RPMI8226 (cell line): ENCODE data around the gene MUC15.
"Not testable (repeated sequence)": the region's sequence is repeated elsewhere in the genome, so short reads cannot be mapped to it uniquely, and the experiment has no call there.

ENCODE experiments used
- DNase-seq: peaks from one replicate; pipeline ENCODE4 v3.0.0-alpha.2; 2015

The MUC15 gene, protein sequence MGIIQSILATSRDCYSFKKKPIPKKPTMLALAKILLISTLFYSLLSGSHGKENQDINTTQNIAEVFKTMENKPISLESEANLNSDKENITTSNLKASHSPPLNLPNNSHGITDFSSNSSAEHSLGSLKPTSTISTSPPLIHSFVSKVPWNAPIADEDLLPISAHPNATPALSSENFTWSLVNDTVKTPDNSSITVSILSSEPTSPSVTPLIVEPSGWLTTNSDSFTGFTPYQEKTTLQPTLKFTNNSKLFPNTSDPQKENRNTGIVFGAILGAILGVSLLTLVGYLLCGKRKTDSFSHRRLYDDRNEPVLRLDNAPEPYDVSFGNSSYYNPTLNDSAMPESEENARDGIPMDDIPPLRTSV

DNA sequence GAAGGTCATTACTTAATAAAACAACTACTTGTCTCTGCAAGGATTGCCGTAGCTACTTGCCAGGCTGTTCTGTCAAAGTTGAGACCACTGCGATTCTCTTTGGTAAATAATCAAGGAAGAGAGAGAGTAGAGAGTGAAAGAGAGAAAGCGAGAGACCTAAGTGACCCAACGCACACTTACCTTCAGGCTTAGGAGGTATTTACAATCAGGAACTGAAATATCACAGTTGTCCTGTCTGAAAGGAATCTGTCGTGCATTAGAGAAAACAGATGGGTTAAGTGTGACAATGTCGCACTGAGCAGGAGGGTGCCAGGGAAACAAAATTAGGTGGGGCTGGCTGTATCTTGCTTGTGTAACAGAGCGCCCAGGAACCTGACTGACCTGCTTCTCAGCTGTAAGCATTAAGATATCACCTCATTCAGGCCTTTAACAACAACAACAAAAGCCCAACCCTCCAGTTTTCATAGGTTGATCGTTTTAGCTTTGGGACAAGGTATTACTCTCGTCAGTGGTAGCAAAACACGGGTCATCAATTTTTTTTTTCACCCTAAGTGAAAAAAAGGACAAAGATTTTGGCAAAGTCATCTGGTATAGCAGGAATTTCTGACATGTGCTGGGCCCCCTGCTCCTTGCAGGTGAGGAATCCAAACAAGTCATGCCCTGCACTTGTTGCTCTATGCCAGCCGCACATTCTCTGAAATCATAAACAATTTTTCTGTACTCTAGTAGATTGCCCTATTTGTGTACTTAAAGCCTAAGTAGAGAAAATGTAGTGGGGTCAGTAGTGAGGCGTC lies at the start of gene MUC15:
MUC15 (minus strand) TSS at position 403 of the 794 bp plus-strand sequence. CDS start 5,169 bp downstream, outside the sequence.
- DNase-seq: no peak

- DNase-seq: no peak
Observed at GRCh38 chr11:26621132-26621531, 49.1 kb upstream of the MUC15 start.

- DNase-seq: no peak
Observed at GRCh38 chr11:26620282-26621045, 48.4 kb upstream of the MUC15 start.

GRCh38 chr11:26618441-26618840 lies 46.4 kb upstream of the MUC15 start:
- DNase-seq: no peak

GRCh38 chr11:26613759-26614158 lies 41.7 kb upstream of the MUC15 start:
- DNase-seq: no peak

- DNase-seq: no peak
Observed at GRCh38 chr11:26608507-26609146, 36.6 kb upstream of the MUC15 start.

DNA sequence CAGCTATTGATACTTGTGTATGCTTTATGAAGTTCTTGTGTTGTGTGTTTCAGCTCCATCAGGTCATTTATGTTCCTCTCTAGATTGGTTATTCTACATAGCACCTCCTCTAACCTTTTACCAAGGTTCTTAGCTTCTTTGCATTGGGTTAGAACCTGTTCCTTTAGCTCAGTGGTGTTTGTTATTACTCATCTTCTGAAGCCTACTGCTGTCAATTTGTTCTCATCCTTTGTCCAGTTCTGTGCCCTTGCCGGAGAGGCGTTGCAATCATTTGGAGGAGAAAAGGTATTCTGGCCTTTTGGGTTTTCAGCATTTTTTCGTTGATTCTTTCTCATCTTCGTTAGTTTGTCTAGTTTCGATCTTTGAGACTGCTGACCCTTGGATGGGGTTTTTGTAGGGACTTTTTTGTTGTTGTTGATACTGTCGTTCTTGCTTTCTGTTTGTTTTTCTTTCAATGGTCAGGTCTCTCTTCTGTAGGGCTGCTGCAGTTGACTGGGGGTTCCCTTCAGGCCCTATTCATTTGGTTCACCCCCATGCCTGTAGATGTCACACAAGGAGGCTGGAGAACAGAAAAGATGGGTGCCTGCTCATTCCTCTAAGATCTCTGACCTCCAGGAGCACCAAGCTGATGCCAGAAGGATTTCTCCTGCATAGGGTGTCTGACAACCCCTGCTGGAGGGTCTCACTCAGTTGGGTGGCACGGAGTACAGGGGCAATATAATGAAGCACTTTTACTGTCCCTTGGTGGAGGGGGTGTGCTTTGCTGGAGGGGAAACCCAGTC lies 35.9 kb upstream of the MUC15 start:
- DNase-seq: no peak

- DNase-seq: no peak
Observed at GRCh38 chr11:26599876-26600434, 27.9 kb upstream of the MUC15 start.

DNA sequence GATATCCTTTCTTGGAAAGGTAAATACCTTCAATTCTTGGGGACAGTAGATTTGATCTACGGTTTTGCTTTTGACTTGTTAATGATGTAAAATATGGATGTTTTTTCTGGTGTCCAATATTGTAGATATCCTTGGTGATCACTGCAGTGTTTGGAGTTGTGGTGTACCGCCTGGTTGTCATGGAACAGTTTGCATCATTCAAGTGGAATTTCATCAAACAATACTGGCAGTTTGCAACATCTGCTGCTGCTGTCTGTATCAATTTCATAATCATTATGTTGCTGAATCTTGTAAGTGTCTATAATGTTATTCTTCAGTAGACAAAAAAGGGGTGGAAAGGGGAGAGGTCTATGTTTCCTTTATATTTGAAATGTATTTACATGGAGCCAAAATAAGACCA lies 27.4 kb upstream of the MUC15 start:
- DNase-seq: no peak

DNA sequence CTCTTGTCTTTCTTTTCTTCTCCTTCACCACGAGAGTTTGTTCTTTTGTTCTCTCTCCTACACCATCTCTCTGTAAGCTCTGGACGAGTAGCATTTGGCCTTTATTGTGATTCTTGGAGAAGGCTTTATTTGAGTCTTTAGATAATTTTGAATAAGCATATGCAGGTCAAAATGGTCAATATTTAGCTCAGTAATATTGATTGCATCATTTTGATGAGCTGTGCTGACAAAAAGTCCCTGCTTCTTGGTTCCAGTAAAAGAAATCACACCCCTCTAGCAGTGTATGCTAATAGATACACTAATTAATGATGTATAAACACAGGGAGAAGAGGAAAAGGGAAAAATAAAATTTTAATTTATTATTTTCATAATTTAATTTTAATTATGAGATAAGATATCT lies 25.8 kb upstream of the MUC15 start:
- DNase-seq: no peak

GRCh38 chr11:26597049-26597689 lies 25.1 kb upstream of the MUC15 start:
- DNase-seq: not testable (repeated sequence)

GRCh38 chr11:26595207-26595865 lies 23.3 kb upstream of the MUC15 start:
- not testable (repeated sequence) for DNase-seq

GRCh38 chr11:26593691-26594090 lies 21.6 kb upstream of the MUC15 start:
- no peak for DNase-seq

DNA sequence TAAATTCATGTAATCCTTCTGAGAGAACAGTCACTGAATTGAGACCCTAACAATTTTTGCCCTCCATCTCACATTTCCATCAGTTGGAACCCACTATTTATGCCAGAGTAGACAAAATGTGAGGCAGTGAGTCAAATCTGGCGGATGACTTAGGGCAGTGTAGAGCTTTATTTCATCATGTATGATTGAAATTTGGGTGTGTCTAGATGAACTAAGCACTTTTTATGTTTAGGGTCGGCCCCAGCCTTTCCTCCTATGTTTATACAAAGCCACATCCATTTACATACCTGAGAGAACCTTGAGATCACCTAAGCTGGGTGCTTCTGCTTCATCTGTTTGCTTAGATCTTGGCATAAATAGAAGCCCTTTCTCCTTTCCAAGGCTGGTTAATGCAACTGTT lies 15.0 kb upstream of the MUC15 start:
- DNase-seq: no peak

GRCh38 chr11:26584818-26585217 lies 12.8 kb upstream of the MUC15 start:
- no peak for DNase-seq

DNA sequence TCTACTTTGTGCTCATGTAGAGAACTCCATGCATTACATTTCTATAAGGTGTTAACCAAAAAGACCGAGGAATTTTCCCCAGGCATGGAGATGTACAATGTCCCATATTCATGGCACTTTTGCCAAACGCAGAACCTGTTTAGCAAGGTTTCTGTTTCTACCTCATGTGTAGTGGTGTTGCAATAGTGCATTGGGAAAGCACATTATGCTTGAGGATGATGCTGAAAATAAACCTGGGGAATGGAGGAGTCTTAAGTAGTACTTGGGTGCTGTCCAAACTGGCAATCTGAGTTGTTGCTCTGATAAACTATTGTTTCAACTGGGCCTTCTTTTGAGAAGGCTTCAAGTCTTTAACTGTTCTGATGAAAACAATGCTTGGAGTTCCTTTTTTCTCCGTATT lies 11.5 kb upstream of the MUC15 start:
- no peak for DNase-seq

DNA sequence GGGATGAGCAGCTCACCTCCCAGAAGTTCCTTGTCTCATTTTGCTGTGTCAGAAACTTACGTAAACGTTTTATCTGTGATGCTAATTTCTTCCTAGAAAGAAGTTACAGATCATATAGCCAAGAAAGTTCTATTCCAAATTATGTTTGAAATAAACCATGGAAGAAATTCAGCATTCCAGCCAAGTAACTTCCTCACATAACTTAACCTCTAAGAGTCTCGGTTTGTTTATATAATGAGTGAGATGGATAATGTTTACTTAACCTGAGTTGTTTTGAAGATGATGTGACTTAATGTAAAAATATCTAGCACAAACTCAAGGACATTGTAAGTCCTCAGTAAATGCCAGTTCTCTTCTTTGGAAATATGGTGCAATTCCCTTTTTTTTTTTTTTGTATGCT lies 8.9 kb upstream of the MUC15 start:
- DNase-seq: no peak

- DNase-seq: no peak
Observed at GRCh38 chr11:26579683-26580082, 7.6 kb upstream of the MUC15 start.

DNA sequence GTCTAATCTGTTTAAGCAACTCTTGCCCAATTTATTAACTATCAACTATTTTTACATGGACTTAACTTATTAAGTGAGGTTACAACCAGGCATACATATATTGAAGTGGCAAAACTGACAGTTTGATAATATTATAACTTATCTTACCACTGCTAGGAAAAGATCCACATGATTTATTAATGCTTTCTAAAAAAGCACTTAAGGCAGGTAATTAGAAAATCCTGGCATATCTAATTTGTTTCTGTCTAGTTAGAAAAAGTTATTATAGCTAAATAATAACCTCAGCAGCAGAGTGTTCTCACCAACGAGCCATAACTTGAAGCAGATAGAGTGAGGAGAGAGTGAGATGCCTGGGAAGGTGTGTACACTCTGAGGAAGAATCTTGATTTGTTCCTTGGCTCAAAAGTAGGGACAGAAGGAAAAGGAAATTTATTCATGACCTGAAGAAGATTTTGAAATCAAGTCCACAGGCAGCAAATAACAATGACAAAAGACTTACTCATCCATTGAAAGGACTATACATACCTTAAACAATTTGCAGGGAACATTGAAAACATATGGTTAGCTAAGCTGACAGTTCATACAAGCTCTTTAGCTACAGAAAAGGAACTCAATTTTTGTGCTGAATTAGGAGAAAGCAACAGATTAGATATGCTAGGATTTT lies 7.1 kb upstream of the MUC15 start:
- DNase-seq: no peak

GRCh38 chr11:26575946-26576345 lies 3.9 kb upstream of the MUC15 start:
- DNase-seq: no peak
